H9 (cell line): ENCODE measurements around the gene DPPA3. TPM values are rescaled to one million over a fixed set of nuclear protein-coding genes. Genes with fewer than 3 reads are reported as not detected.

Source experiments
- DNase-seq: peaks from one replicate; pipeline ENCODE4 v3.0.0-alpha.2; 2017
- H2AFZ ChIP-seq: one replicate; pipeline ENCODE4 v1.6.1; 2013; ENCODE audit warnings: mild to moderate bottlenecking, low read length, control low read depth, moderate library complexity
- H2AK5ac ChIP-seq: 2 replicates; pipeline ENCODE4 v1.6.1; 2013; ENCODE audit warnings: low read length, control low read depth, mixed read lengths; ENCODE audit not compliant: insufficient read length
- H2BK120ac ChIP-seq: one replicate; pipeline ENCODE4 v1.6.1; 2013; ENCODE audit warnings: low read depth, mild to moderate bottlenecking, low read length, control low read depth, inconsistent platforms; ENCODE audit not compliant: poor library complexity, severe bottlenecking
- H2BK12ac ChIP-seq: 2 replicates; pipeline ENCODE4 v1.6.1; 2013; ENCODE audit warnings: low read length, control low read depth, mixed read lengths, low read depth; ENCODE audit not compliant: insufficient read length
- H2BK15ac ChIP-seq: 2 replicates; pipeline ENCODE4 v1.6.1; 2013; ENCODE audit warnings: low read depth, low read length, control low read depth
- H2BK20ac ChIP-seq: one replicate; pipeline ENCODE4 v1.6.1; 2013; ENCODE audit warnings: low read depth, mild to moderate bottlenecking, low read length, control low read depth, inconsistent platforms; ENCODE audit not compliant: poor library complexity, severe bottlenecking
- H2BK5ac ChIP-seq: 2 replicates; pipeline ENCODE4 v1.6.1; 2013; ENCODE audit warnings: low read length, control low read depth, mixed read lengths; ENCODE audit not compliant: insufficient read length
- H3K14ac ChIP-seq: 2 replicates; pipeline ENCODE4 v1.6.1; 2013; ENCODE audit warnings: low read length, control low read depth; ENCODE audit not compliant: insufficient read depth
- H3K18ac ChIP-seq: 2 replicates; pipeline ENCODE4 v1.6.1; 2013; ENCODE audit warnings: low read depth, mild to moderate bottlenecking, mixed read lengths, low read length, control low read depth; ENCODE audit not compliant: insufficient read length
- H3K23ac ChIP-seq: 2 replicates; pipeline ENCODE4 v1.6.1; 2013; ENCODE audit warnings: low read length, control low read depth, mixed read lengths, low read depth; ENCODE audit not compliant: insufficient read length
- H3K23me2 ChIP-seq: 2 replicates; pipeline ENCODE4 v1.6.1; 2013; ENCODE audit warnings: low read depth, mild to moderate bottlenecking, mixed read lengths, low read length, control low read depth; ENCODE audit not compliant: insufficient read length, poor library complexity, severe bottlenecking
- H3K27ac ChIP-seq: 2 replicates; pipeline ENCODE4 v1.5.1; 2013; ENCODE audit warnings: low read length, control low read depth, mixed read lengths, low read depth; ENCODE audit not compliant: insufficient read length
- H3K27me3 ChIP-seq: 2 replicates; pipeline ENCODE4 v1.6.1; 2013; ENCODE audit warnings: low read length, control low read depth, inconsistent platforms; ENCODE audit not compliant: insufficient read depth
- H3K4ac ChIP-seq: 2 replicates; pipeline ENCODE4 v1.6.1; 2013; ENCODE audit warnings: low read depth, mild to moderate bottlenecking, control low read depth, inconsistent platforms, low read length, moderate library complexity
- H3K4me1 ChIP-seq: 2 replicates; pipeline ENCODE4 v1.6.1; 2013; ENCODE audit warnings: low read length, control low read depth, inconsistent platforms; ENCODE audit not compliant: insufficient read depth
- H3K4me2 ChIP-seq: 2 replicates; pipeline ENCODE4 v1.6.1; 2013; ENCODE audit warnings: low read length, control low read depth, mixed read lengths; ENCODE audit not compliant: insufficient read length, insufficient read depth
- H3K56ac ChIP-seq: 2 replicates; pipeline ENCODE4 v1.6.1; 2013; ENCODE audit warnings: low read depth, mild to moderate bottlenecking, mixed read lengths, low read length, control low read depth; ENCODE audit not compliant: insufficient read length
- H3K79me1 ChIP-seq: 2 replicates; pipeline ENCODE4 v1.6.1; 2013; ENCODE audit warnings: low read depth, mild to moderate bottlenecking, moderate library complexity, low read length, control low read depth, inconsistent platforms; ENCODE audit not compliant: insufficient read depth, poor library complexity, severe bottlenecking
- H3K79me2 ChIP-seq: 2 replicates; pipeline ENCODE4 v1.6.1; 2013; ENCODE audit warnings: low read length, control low read depth, inconsistent platforms; ENCODE audit not compliant: insufficient read depth
- H3K9ac ChIP-seq: 2 replicates; pipeline ENCODE4 v1.6.1; 2013; ENCODE audit warnings: low read length, control low read depth, mixed read lengths; ENCODE audit not compliant: insufficient read length; ENCODE audit errors: extremely low read depth
- H3K9me3 ChIP-seq: one replicate; pipeline ENCODE4 v1.6.1; 2013; ENCODE audit warnings: low read depth, low read length, inconsistent platforms; ENCODE audit not compliant: control insufficient read depth
- H3T11ph ChIP-seq: one replicate; pipeline ENCODE4 v1.6.1; 2013; ENCODE audit warnings: mild to moderate bottlenecking, low read length, control low read depth, inconsistent platforms
- H4K20me1 ChIP-seq: one replicate; pipeline ENCODE4 v1.6.1; 2013; ENCODE audit not compliant: control insufficient read depth, insufficient read length, insufficient read depth
- H4K5ac ChIP-seq: 2 replicates; pipeline ENCODE4 v1.6.1; 2013; ENCODE audit warnings: low read depth, mild to moderate bottlenecking, mixed read lengths, low read length, control low read depth; ENCODE audit not compliant: insufficient read length
- H4K8ac ChIP-seq: replicated peaks from 2 replicates; pipeline ENCODE4 v1.6.1; 2013; ENCODE audit warnings: low read length, control low read depth, mixed read lengths, low read depth; ENCODE audit not compliant: insufficient read length
- H4K91ac ChIP-seq: 2 replicates; pipeline ENCODE4 v1.6.1; 2013; ENCODE audit warnings: low read depth, mild to moderate bottlenecking, moderate library complexity, mixed read lengths, low read length, control low read depth; ENCODE audit not compliant: insufficient read length
- H3K27ac Mint-ChIP-seq, 3 experiments: 2 replicates in 2 of 3; 3 replicates in 1 of 3; pipeline ENCODE4 v1.8.0; 2020 to 2021; ENCODE audit warnings: mixed read lengths in 3 of 3, mild to moderate bottlenecking in 1 of 3, moderate library complexity in 1 of 3
- H3K27me3 Mint-ChIP-seq: 2 replicates; pipeline ENCODE4 v1.8.0; 2021; ENCODE audit warnings: low read depth, mild to moderate bottlenecking, moderate library complexity, mixed read lengths
- H3K36me3 Mint-ChIP-seq, 3 experiments: 2 replicates in 2 of 3; 3 replicates in 1 of 3; pipeline ENCODE4 v1.8.0; 2020 to 2021; ENCODE audit warnings: low read depth in 3 of 3, mixed read lengths in 3 of 3; ENCODE audit not compliant: insufficient read depth in 1 of 3
- H3K4me1 Mint-ChIP-seq, 2 experiments: 2 replicates each; pipeline ENCODE4 v1.8.0; 2020; ENCODE audit warnings: mixed read lengths in 2 of 2
- H3K4me3 Mint-ChIP-seq, 2 experiments: 2 replicates in 1 of 2; 3 replicates in 1 of 2; pipeline ENCODE4 v1.8.0; 2020 to 2021; ENCODE audit warnings: mild to moderate bottlenecking in 2 of 2, mixed read lengths in 2 of 2, moderate library complexity in 1 of 2
- H3K9me3 Mint-ChIP-seq, 2 experiments: 2 replicates in 1 of 2; 3 replicates in 1 of 2; pipeline ENCODE4 v1.8.0; 2020; ENCODE audit warnings: mild to moderate bottlenecking in 2 of 2, mixed read lengths in 2 of 2, moderate library complexity in 1 of 2
- CTCF ChIP-seq: fragments of 200-600 bp; sonication (generic); conservative IDR thresholded peaks from 3 replicates; pipeline ENCODE4 v1.8.0; 2021; ENCODE audit warnings: antibody characterized with exemption, mild to moderate bottlenecking
- WGBS: extraction: QIAGEN DNeasy Blood & Tissue Kit; methylation state at CpG from one replicate; pipeline ENCODE4 v1.1.7; 2013; ENCODE audit warnings: missing lambda C conversion rate, low lambda C conversion rate, mixed read lengths; ENCODE audit not compliant: insufficient read length; ENCODE audit errors: extremely low coverage; 5-methylcytosine and 5-hydroxymethylcytosine counted together
- total RNA-seq: library from RNA; stranded (reverse); gene quantifications from 2 replicates; pipeline ENCODE4 v1.2.1, GENCODE V29; 2021

The DPPA3 gene
- total RNA-seq, 1 experiment from 2014 or later: 1.4 TPM

DNA sequence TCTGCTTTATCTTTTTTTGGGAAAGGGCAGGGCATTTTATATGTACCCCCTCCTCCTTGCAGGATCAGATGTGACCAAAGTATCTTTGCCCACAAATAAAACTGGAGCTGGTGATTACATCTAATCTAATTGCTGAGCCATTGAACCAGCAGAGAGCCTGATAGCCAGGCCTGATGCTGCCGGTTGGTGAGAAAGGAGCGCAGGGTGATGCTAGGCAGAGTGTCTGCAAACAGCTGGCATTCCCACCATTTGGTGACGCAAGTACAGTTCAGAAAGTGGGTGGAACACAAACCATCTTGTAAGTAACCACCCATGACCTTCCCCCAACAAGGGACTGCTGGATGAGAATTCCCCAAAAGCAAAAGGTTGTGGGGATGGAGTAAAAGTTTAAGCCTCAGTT is 12.7 kb downstream of the DPPA3 start:
- Histone ChIP-seq H3K4me1 (no peaks in the 10 kb centered on the region), H3K79me1 (no peaks in the 10 kb centered on the region), H3K79me2 (no peaks in the 10 kb centered on the region; the same call in 1 of the 2 replicates), H3K9me3 (no peaks in the 10 kb centered on the region), H4K20me1 (no peaks in the 10 kb centered on the region), H3K14ac (no peak overlapping the region), H3K23me2 (no peaks in the 10 kb centered on the region), H2AK5ac (no peak overlapping the region), H3K18ac (no peak overlapping the region), H3K4me2 (no peak overlapping the region), H2BK12ac (no peak overlapping the region), H2BK120ac (no peak overlapping the region), H3K4ac (no peak overlapping the region), H3K9ac (no peak overlapping the region), H2BK5ac (no peak overlapping the region), H2AFZ (peak overlapping the region; percentile 2), H4K5ac (no peak overlapping the region), H4K91ac (no peak overlapping the region), H2BK20ac (no peak overlapping the region), H3K23ac (no peak overlapping the region), H2BK15ac (no peak overlapping the region), H3K27ac (no peak overlapping the region), H3K56ac (no peak overlapping the region), H3T11ph (no peak overlapping the region), H4K8ac (no peak overlapping the region), H3K27me3 (no peaks in the 10 kb centered on the region)
- no peak overlapping the region for H3K4me3 Mint-ChIP-seq
- no peak for TF ChIP-seq CTCF
- H3K27ac Mint-ChIP-seq: peak overlapping the region in 1 of 3 experiments; percentile 68; a peak in 1 of 7 replicates
- WGBS: no CpG with 5 or more reads among the region's 3 CpGs
- DNase-seq: no peak
- 0 out of 4 replicates have a peak, but pooled peaks cover 0 to 4% of the 10 kb centered on the region in 2 experiments for H3K4me1 Mint-ChIP-seq
- H3K27me3 Mint-ChIP-seq: no peaks in the 10 kb centered on the region
- H3K9me3 Mint-ChIP-seq: peaks cover 13 to 14% of the 10 kb centered on the region in 2 experiments; a peak in 4 of 5 replicates
- H3K36me3 Mint-ChIP-seq: peaks cover 0 to 6% (median 0%) of the 10 kb centered on the region in 3 experiments; a peak in 3 of 7 replicates
